ENCODE data around the gene GSTT4. TPM values are rescaled to one million over a fixed set of nuclear protein-coding genes. Genes with fewer than 3 reads are reported as not detected.
"Not testable (repeated sequence)": the region's sequence is repeated elsewhere in the genome, so short reads cannot be mapped to it uniquely, and the experiment has no call there.

GSTT4 gene
- total RNA-seq, 4 donors from 2014 or later: not detected

GRCh38 chr22:23956301-23956900 is 48.9 kb downstream of the GSTT4 start:
- intact Hi-C loops (cut with DNase I; ENCODE audit: low total_unique reads); H3K27me3 ChIP-seq; H3K36me3 ChIP-seq; H3K4me3 ChIP-seq; in situ Hi-C loops (cut with MboI; ENCODE audit: low pct_ligation_motif_present in 1 of 4, low pct_unique_long_range_greater_than_20kb in 1 of 4, low sequenced_read_pairs in 3 of 4); H3K4me1 ChIP-seq; H3K9me3 ChIP-seq; H3K27ac ChIP-seq: not testable (repeated sequence)
- TF ChIP-seq CTCF (IDR thresholded peaks at IDR 0.05): peak; percentile 78 to 92 (median 84)
- 24 to 29% methylated on average over 7 to 12 of the region's 12 CpGs for WGBS, 2 donors (ENCODE audit: low coverage in 1 of 2)
- DNase-seq: peak; percentile 84

- 73 to 77% methylated on average over 3 to 7 of the region's 8 CpGs for WGBS, 2 donors (ENCODE audit: low coverage in 1 of 2)
Observed at GRCh38 chr22:23955886-23956285, 49.4 kb downstream of the GSTT4 start.

GRCh38 chr22:23954991-23955305 is 50.3 kb downstream of the GSTT4 start:
- WGBS, 2 donors (ENCODE audit: low coverage in 1 of 2): 72% methylated on average over 5 of the region's 6 CpGs; no CpG with 5 or more reads in 1 of the 2 donors
- DNase-seq; in situ Hi-C loops (cut with MboI; ENCODE audit: low pct_ligation_motif_present in 1 of 4, low pct_unique_long_range_greater_than_20kb in 1 of 4, low sequenced_read_pairs in 3 of 4); H3K27me3 ChIP-seq; H3K4me1 ChIP-seq; H3K9me3 ChIP-seq; H3K36me3 ChIP-seq; intact Hi-C loops (cut with DNase I; ENCODE audit: low total_unique reads); H3K27ac ChIP-seq; H3K4me3 ChIP-seq: not testable (repeated sequence)

More at GRCh38 chr22:23955886-23956285, 49.4 kb downstream of the GSTT4 start:
- H3K27ac ChIP-seq; H3K36me3 ChIP-seq; H3K4me1 ChIP-seq; H3K4me3 ChIP-seq; H3K27me3 ChIP-seq; intact Hi-C loops (cut with DNase I; ENCODE audit: low total_unique reads); DNase-seq; in situ Hi-C loops (cut with MboI; ENCODE audit: low pct_ligation_motif_present in 1 of 4, low pct_unique_long_range_greater_than_20kb in 1 of 4, low sequenced_read_pairs in 3 of 4); H3K9me3 ChIP-seq: not testable (repeated sequence)

DNA sequence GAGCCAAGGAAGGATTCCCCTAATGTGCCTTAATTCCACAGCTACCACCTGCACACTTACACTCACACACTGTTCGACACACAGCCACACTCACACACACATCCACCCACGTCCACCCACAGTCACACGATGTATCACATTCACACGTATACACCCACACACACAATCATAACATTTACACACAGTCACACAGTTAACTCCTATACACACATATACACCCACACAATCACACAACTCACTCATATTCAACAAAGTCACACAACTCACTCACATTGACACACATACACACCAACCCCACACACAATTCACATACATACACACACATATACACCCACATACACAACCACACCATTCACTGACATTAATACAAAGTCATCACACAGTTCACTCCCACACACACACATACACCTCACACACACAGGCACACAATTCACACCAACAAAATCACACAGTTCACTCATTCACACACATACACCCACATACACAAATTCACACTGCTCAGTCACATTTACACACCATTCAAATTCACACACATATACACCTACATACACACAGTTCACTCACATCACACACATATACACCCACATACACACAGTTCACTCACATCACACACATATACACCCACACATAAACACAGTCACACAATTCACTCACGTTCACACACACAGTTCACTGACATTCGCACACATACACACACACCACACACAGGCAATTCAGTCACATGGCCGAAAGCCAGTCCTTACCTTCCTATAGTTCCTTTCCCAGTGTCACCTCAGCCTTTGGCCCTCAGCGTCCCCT is 50.9 kb downstream of the GSTT4 start:
- intact Hi-C loops (cut with DNase I; ENCODE audit: low total_unique reads); in situ Hi-C loops (cut with MboI; ENCODE audit: low pct_ligation_motif_present in 1 of 4, low pct_unique_long_range_greater_than_20kb in 1 of 4, low sequenced_read_pairs in 3 of 4); H3K27me3 ChIP-seq; H3K36me3 ChIP-seq; H3K4me3 ChIP-seq; H3K9me3 ChIP-seq; H3K4me1 ChIP-seq; DNase-seq; H3K27ac ChIP-seq: not testable (repeated sequence)
- WGBS, 2 donors (ENCODE audit: low coverage in 1 of 2): 62 to 75% methylated on average over 6 to 8 of the region's 8 CpGs

DNA sequence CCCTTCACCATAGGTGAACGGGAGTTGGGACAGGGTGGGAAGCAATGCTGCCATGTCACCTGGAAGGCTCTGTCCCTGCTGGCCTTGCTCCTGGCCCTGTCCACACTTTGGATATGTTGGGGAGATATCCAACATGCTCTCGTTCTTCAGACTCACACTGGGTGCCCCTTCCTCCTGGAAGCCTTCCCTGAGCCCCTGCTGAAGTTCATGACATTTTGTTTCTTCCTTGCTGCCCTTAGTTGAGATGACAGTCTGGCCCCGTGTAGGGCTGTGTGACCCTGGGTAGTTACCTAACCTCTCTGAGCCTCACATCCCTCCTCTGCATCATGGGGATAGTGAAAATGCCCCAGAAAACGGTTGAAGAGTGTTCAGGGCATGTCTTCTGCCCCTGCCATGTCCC is 51.8 kb downstream of the GSTT4 start:
- H3K36me3 ChIP-seq; H3K27ac ChIP-seq; H3K4me1 ChIP-seq; H3K4me3 ChIP-seq; DNase-seq; intact Hi-C loops (cut with DNase I; ENCODE audit: low total_unique reads); in situ Hi-C loops (cut with MboI; ENCODE audit: low pct_ligation_motif_present in 1 of 4, low pct_unique_long_range_greater_than_20kb in 1 of 4, low sequenced_read_pairs in 3 of 4); H3K9me3 ChIP-seq; H3K27me3 ChIP-seq: not testable (repeated sequence)
- 59 to 80% methylated on average over 1 to 4 of the region's 4 CpGs for WGBS, 2 donors (ENCODE audit: low coverage in 1 of 2)

DNA sequence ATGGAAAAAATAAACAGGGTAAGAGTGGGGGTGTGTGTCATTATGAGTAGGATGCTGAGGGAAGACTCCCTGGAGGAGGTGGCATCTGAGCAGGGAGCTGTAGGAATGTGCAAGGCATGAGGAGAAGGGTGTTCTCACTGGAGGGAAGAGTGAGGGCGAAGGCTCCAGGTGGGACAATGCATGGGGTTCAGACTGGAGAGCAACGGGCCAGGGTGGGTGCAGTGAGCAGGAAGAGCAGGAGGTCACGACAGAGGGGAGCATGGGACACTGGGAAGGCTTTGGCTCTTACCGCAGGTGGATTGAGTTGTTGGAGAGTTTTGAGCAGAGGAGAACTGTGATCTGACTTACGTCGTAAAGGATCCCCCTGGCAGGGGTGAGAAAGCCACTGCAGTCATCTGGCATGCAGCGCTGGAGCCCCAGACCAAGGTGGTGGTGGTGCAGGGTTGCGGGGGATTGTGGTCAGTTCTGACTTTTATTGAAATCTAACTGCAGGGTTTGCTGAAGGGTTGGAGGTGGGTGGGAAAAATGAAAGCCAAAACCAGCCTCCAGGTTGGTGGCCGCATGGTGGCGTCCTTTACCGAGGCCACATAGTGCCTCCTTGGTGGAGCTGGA is 52.4 kb downstream of the GSTT4 start:
- intact Hi-C loops (cut with DNase I; ENCODE audit: low total_unique reads): not testable (repeated sequence)

GRCh38 chr22:23951383-23951782 is 53.9 kb downstream of the GSTT4 start:
- H3K27me3 ChIP-seq; in situ Hi-C loops (cut with MboI; ENCODE audit: low pct_ligation_motif_present in 1 of 4, low pct_unique_long_range_greater_than_20kb in 1 of 4, low sequenced_read_pairs in 3 of 4); H3K4me3 ChIP-seq; DNase-seq; H3K27ac ChIP-seq; H3K36me3 ChIP-seq; intact Hi-C loops (cut with DNase I; ENCODE audit: low total_unique reads); H3K4me1 ChIP-seq; H3K9me3 ChIP-seq: not testable (repeated sequence)
- WGBS, 2 donors (ENCODE audit: low coverage in 1 of 2): 100% methylated on average over 2 of the region's 2 CpGs; no CpG with 5 or more reads in 1 of the 2 donors

More for the DNA sequence above, 52.4 kb downstream of the GSTT4 start:
- H3K27ac ChIP-seq; DNase-seq; H3K9me3 ChIP-seq; in situ Hi-C loops (cut with MboI; ENCODE audit: low pct_ligation_motif_present in 1 of 4, low pct_unique_long_range_greater_than_20kb in 1 of 4, low sequenced_read_pairs in 3 of 4); H3K36me3 ChIP-seq; H3K4me3 ChIP-seq; H3K4me1 ChIP-seq; H3K27me3 ChIP-seq: not testable (repeated sequence)
- WGBS, 2 donors (ENCODE audit: low coverage in 1 of 2): 67 to 70% methylated on average over 8 to 11 of the region's 11 CpGs

DNA sequence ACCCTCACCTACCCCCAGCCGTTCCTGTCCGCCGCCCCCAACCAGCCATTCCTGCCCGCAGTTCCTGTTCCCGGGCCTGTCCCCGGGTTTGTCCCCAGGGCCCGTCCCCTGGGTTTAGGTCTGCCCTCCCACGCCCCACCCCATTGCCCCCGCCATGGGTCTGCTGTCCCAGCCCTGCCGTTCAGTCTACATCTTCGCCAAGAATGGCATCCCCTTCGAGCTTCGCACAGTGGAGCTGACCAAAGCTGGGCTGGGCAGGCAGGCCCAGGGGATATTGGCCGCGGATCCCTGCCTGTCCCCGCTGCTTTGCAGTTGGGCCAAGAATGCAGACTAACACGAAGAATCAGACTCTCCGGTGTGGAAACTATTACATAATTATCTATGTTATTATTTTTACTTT is 55.5 kb downstream of the GSTT4 start:
- H3K36me3 ChIP-seq; intact Hi-C loops (cut with DNase I; ENCODE audit: low total_unique reads); H3K27me3 ChIP-seq; H3K4me1 ChIP-seq; in situ Hi-C loops (cut with MboI; ENCODE audit: low pct_ligation_motif_present in 1 of 4, low pct_unique_long_range_greater_than_20kb in 1 of 4, low sequenced_read_pairs in 3 of 4); DNase-seq; H3K4me3 ChIP-seq; H3K9me3 ChIP-seq; H3K27ac ChIP-seq: not testable (repeated sequence)
- 80 to 96% methylated on average over 2 to 18 of the region's 18 CpGs for WGBS, 2 donors (ENCODE audit: low coverage in 1 of 2)

Measured in transverse colon (tissue), 4 donors.